ENCODE results near the gene PLSCR4. TPM values are rescaled to one million over a fixed set of nuclear protein-coding genes. Genes with fewer than 3 reads are reported as not detected.

Gene PLSCR4
- total and polyA plus RNA-seq, 4 donors, result 10.8 to 95.2 (median 20.8) TPM

- ATAC-seq (ENCODE audit: insufficient read depth, low FRiP score) (no peak), DNase-seq (peak in 1 of 3 donors; percentile 35)
- Histone ChIP-seq H3K27ac (ENCODE audit: low read depth in 1 of 2, low read length in 1 of 2) (no peak overlapping the region), H3K9me3 (ENCODE audit: control insufficient read depth in 4 of 4, insufficient read depth in 3 of 4, low read length in 3 of 4) (no peaks in the 10 kb centered on the region), H3K9ac (ENCODE audit: insufficient read depth in 1 of 2, low read length in 2 of 2) (no peak overlapping the region), H3K4me1 (ENCODE audit: control insufficient read depth in 5 of 5, insufficient read depth in 5 of 5, low read length in 5 of 5) (peaks cover 0 to 9% (median 7%) of the 10 kb centered on the region in 5 donors), H3K4me3 (no peak overlapping the region), H3K27me3 (ENCODE audit: control insufficient read depth in 3 of 3, insufficient read depth in 3 of 3, low read length in 2 of 3) (no peaks in the 10 kb centered on the region), H3K36me3 (ENCODE audit: control insufficient read depth in 4 of 4, insufficient read depth in 4 of 4, low read length in 4 of 4) (peaks cover 0 to 24% (median 3%) of the 10 kb centered on the region in 4 donors)
- 30 to 67% methylated on average over 4 of the region's 4 CpGs for WGBS, 2 donors
- no peak for TF ChIP-seq CTCF (IDR thresholded peaks at IDR 0.05; ENCODE audit: control extremely low read depth, extremely low read depth)
Observed at GRCh38 chr3:146195605-146196004, 55.3 kb downstream of the PLSCR4 start.

GRCh38 chr3:146195030-146195429 is 55.9 kb downstream of the PLSCR4 start:
- H3K4me3 ChIP-seq, result no peak overlapping the region
- no peaks in the 10 kb centered on the region for H3K27me3 ChIP-seq (ENCODE audit: control insufficient read depth in 3 of 3, insufficient read depth in 3 of 3, low read length in 2 of 3)
- H3K9ac ChIP-seq (ENCODE audit: insufficient read depth in 1 of 2, low read length in 2 of 2), result no peak overlapping the region
- H3K36me3 ChIP-seq (ENCODE audit: control insufficient read depth in 4 of 4, insufficient read depth in 4 of 4, low read length in 4 of 4), result peaks cover 0 to 27% (median 3%) of the 10 kb centered on the region in 4 donors
- WGBS, 2 donors, result 49 to 54% methylated on average over 3 of the region's 3 CpGs
- no peak for ATAC-seq (ENCODE audit: insufficient read depth, low FRiP score)
- no peak overlapping the region for H3K27ac ChIP-seq (ENCODE audit: low read depth in 1 of 2, low read length in 1 of 2)
- H3K4me1 ChIP-seq (ENCODE audit: control insufficient read depth in 5 of 5, insufficient read depth in 5 of 5, low read length in 5 of 5), result peaks cover 0 to 9% (median 7%) of the 10 kb centered on the region in 5 donors
- H3K9me3 ChIP-seq (ENCODE audit: control insufficient read depth in 4 of 4, insufficient read depth in 3 of 4, low read length in 3 of 4), result no peaks in the 10 kb centered on the region
- TF ChIP-seq CTCF (IDR thresholded peaks at IDR 0.05; ENCODE audit: control extremely low read depth, extremely low read depth), result no peak
- no peak for DNase-seq

- no peaks in the 10 kb centered on the region for H3K9me3 ChIP-seq (ENCODE audit: control insufficient read depth in 4 of 4, insufficient read depth in 3 of 4, low read length in 3 of 4)
- no peak overlapping the region for H3K4me3 ChIP-seq
- H3K9ac ChIP-seq (ENCODE audit: insufficient read depth in 1 of 2, low read length in 2 of 2), result no peak overlapping the region
- H3K4me1 ChIP-seq (ENCODE audit: control insufficient read depth in 5 of 5, insufficient read depth in 5 of 5, low read length in 5 of 5), result peaks cover 0 to 9% (median 6%) of the 10 kb centered on the region in 5 donors
- TF ChIP-seq CTCF (IDR thresholded peaks at IDR 0.05; ENCODE audit: control extremely low read depth, extremely low read depth), result no peak
- no peak overlapping the region for H3K27ac ChIP-seq (ENCODE audit: low read depth in 1 of 2, low read length in 1 of 2)
- ATAC-seq (ENCODE audit: insufficient read depth, low FRiP score) (no peak), DNase-seq (no peak)
- WGBS, 2 donors, result 91 to 93% methylated on average over 1 of the region's 1 CpG
- no peaks in the 10 kb centered on the region for H3K27me3 ChIP-seq (ENCODE audit: control insufficient read depth in 3 of 3, insufficient read depth in 3 of 3, low read length in 2 of 3)
- H3K36me3 ChIP-seq (ENCODE audit: control insufficient read depth in 4 of 4, insufficient read depth in 4 of 4, low read length in 4 of 4), result peaks cover 0 to 20% (median 0%) of the 10 kb centered on the region in 4 donors
Observed at GRCh38 chr3:146191051-146191450, 59.9 kb downstream of the PLSCR4 start.

Measured in lung (tissue), 12 donors.